WTC11 (cell line): ENCODE data around the gene ZBTB39. TPM values are rescaled to one million over a fixed set of nuclear protein-coding genes. Genes with fewer than 3 reads are reported as not detected.
A peak's percentile ranks its signal among the peaks of the same experiment; 100 is the strongest.

Source experiments
- ATAC-seq: fragments of 200-7000 bp; cut with Tn5 transposase; 2 replicates; pipeline ENCODE4 v1.10.0; 2021; ENCODE audit warnings: mild to moderate bottlenecking, moderate library complexity
- CTCF ChIA-PET: fragments of 300-600 bp; sonication (Branson Sonifier 250); formaldehyde crosslinking; loops from one replicate; lab custom pipeline; 2021; ENCODE audit warnings: antibody characterized with exemption; lab: Charles Lee
- POLR2A ChIA-PET: fragments of 350-600 bp; sonication (Branson Sonifier 250); formaldehyde crosslinking; loops from one replicate; lab custom pipeline; 2021; ENCODE audit warnings: antibody characterized with exemption; lab: Charles Lee
- DNase-seq: peaks from one replicate; pipeline ENCODE4 v3.0.0; 2021; ENCODE audit warnings: low spot score
- H3K27ac Mint-ChIP-seq: 2 replicates; pipeline ENCODE4 v1.8.0; 2021; ENCODE audit warnings: mixed read lengths
- H3K27me3 Mint-ChIP-seq: 2 replicates; pipeline ENCODE4 v1.8.0; 2021; ENCODE audit warnings: low read depth, mild to moderate bottlenecking, moderate library complexity, mixed read lengths
- H3K36me3 Mint-ChIP-seq: 2 replicates; pipeline ENCODE4 v1.8.0; 2021; ENCODE audit warnings: mixed read lengths
- H3K4me1 Mint-ChIP-seq: 2 replicates; pipeline ENCODE4 v1.8.0; 2022; ENCODE audit warnings: mixed read lengths
- H3K4me3 Mint-ChIP-seq: 2 replicates; pipeline ENCODE4 v1.8.0; 2021; ENCODE audit warnings: mild to moderate bottlenecking, moderate library complexity, mixed read lengths
- H3K9me3 Mint-ChIP-seq: 2 replicates; pipeline ENCODE4 v1.8.0; 2021; ENCODE audit warnings: mixed read lengths
- AR ChIP-seq: fragments of 250-450 bp; sonication (Bioruptor Pico); IDR thresholded peaks from 2 replicates; pipeline ENCODE4 v1.9.0; 2021; ENCODE audit warnings: mild to moderate bottlenecking
- CBFB ChIP-seq: sonication (generic); formaldehyde crosslinking; IDR thresholded peaks from 2 replicates; pipeline ENCODE4 v1.8.1; 2022; ENCODE audit warnings: mild to moderate bottlenecking, low read depth, missing genetic modification reagents
- CDX4 ChIP-seq: fragments of 250-450 bp; sonication (Bioruptor Pico); IDR thresholded peaks from 2 replicates; pipeline ENCODE4 v1.9.0; 2021; ENCODE audit warnings: moderate library complexity, mild to moderate bottlenecking, inconsistent platforms, borderline replicate concordance
- CREM ChIP-seq: sonication (generic); formaldehyde crosslinking; IDR thresholded peaks from 2 replicates; pipeline ENCODE4 v1.8.1; 2022; ENCODE audit warnings: mild to moderate bottlenecking, missing genetic modification reagents, moderate library complexity
- CTCF ChIP-seq: fragments of 200-600 bp; IDR thresholded peaks from 2 replicates; pipeline ENCODE4 v1.8.0; 2022; ENCODE audit warnings: antibody characterized with exemption
- EMX1 ChIP-seq: fragments of 250-450 bp; sonication (Bioruptor Pico); IDR thresholded peaks from 2 replicates; pipeline ENCODE4 v1.8.0; 2021; ENCODE audit warnings: mild to moderate bottlenecking
- ETV6 ChIP-seq: sonication (generic); formaldehyde crosslinking; IDR thresholded peaks from 2 replicates; pipeline ENCODE4 v1.8.1; 2022; ENCODE audit warnings: mild to moderate bottlenecking, missing genetic modification reagents
- FOXK1 ChIP-seq: sonication (generic); formaldehyde crosslinking; IDR thresholded peaks from 2 replicates; pipeline ENCODE4 v1.8.0; 2022; ENCODE audit warnings: mild to moderate bottlenecking, moderate library complexity, missing genetic modification reagents
- GRHL2 ChIP-seq: fragments of 250-450 bp; sonication (Bioruptor Pico); IDR thresholded peaks from 2 replicates; pipeline ENCODE4 v1.8.0; 2022; ENCODE audit warnings: mild to moderate bottlenecking, moderate library complexity; ENCODE audit not compliant: insufficient replicate concordance, severe bottlenecking
- GTF2I ChIP-seq: fragments of 250-450 bp; sonication (Bioruptor Pico); conservative IDR thresholded peaks from 2 replicates; pipeline ENCODE4 v1.4.0; 2021; ENCODE audit warnings: mild to moderate bottlenecking
- IRF2 ChIP-seq: sonication (generic); formaldehyde crosslinking; IDR thresholded peaks from 2 replicates; pipeline ENCODE4 v1.8.0; 2022; ENCODE audit warnings: low read depth, missing genetic modification reagents, borderline replicate concordance
- JAZF1 ChIP-seq: fragments of 250-450 bp; sonication (Bioruptor Pico); IDR thresholded peaks from 2 replicates; pipeline ENCODE4 v1.9.0; 2021; ENCODE audit warnings: moderate library complexity, mild to moderate bottlenecking, inconsistent platforms
- JUN ChIP-seq: sonication (generic); formaldehyde crosslinking; IDR thresholded peaks from 2 replicates; pipeline ENCODE4 v1.8.0; 2023; ENCODE audit warnings: mild to moderate bottlenecking, missing genetic modification reagents
- MAX ChIP-seq: sonication (generic); formaldehyde crosslinking; IDR thresholded peaks from 2 replicates; pipeline ENCODE4 v1.8.0; 2022; ENCODE audit warnings: mild to moderate bottlenecking, missing genetic modification reagents
- NFYB ChIP-seq: sonication (generic); formaldehyde crosslinking; conservative IDR thresholded peaks from 2 replicates; pipeline ENCODE4 v1.8.0; 2022; ENCODE audit warnings: low read depth, missing genetic modification reagents
- NR2C2 ChIP-seq: sonication (generic); formaldehyde crosslinking; IDR thresholded peaks from 2 replicates; pipeline ENCODE4 v1.8.0; 2022; ENCODE audit warnings: mild to moderate bottlenecking, missing genetic modification reagents
- NR3C1 ChIP-seq: sonication (generic); formaldehyde crosslinking; conservative IDR thresholded peaks from 2 replicates; pipeline ENCODE4 v1.8.1; 2023; ENCODE audit warnings: low read depth, mild to moderate bottlenecking, missing genetic modification reagents
- OVOL2 ChIP-seq: fragments of 250-450 bp; sonication (Bioruptor Pico); IDR thresholded peaks from 2 replicates; pipeline ENCODE4 v1.9.0; 2021; ENCODE audit warnings: mild to moderate bottlenecking, borderline replicate concordance
- PRDM15 ChIP-seq: sonication (generic); formaldehyde crosslinking; IDR thresholded peaks from 2 replicates; pipeline ENCODE4 v1.8.0; 2022; ENCODE audit warnings: missing genetic modification reagents
- PRRX2 ChIP-seq: fragments of 250-450 bp; sonication (Bioruptor Pico); IDR thresholded peaks from 2 replicates; pipeline ENCODE4 v1.8.0; 2021; ENCODE audit warnings: mild to moderate bottlenecking
- RORB ChIP-seq: fragments of 250-450 bp; sonication (Bioruptor Pico); IDR thresholded peaks from 2 replicates; pipeline ENCODE4 v1.9.0; 2021; ENCODE audit warnings: mild to moderate bottlenecking
- SMAD4 ChIP-seq: sonication (generic); formaldehyde crosslinking; IDR thresholded peaks from 2 replicates; pipeline ENCODE4 v1.8.0; 2022; ENCODE audit warnings: mild to moderate bottlenecking, missing genetic modification reagents
- TP53 ChIP-seq: sonication (generic); formaldehyde crosslinking; IDR thresholded peaks from 2 replicates; pipeline ENCODE4 v1.8.1; 2023; ENCODE audit warnings: mild to moderate bottlenecking, missing genetic modification reagents
- ZBTB21 ChIP-seq: sonication (generic); formaldehyde crosslinking; IDR thresholded peaks from 2 replicates; pipeline ENCODE4 v1.8.1; 2023; ENCODE audit warnings: mild to moderate bottlenecking, missing genetic modification reagents, borderline replicate concordance
- ZNF423 ChIP-seq: fragments of 250-450 bp; sonication (Bioruptor Pico); IDR thresholded peaks from 2 replicates; pipeline ENCODE4 v2.1.2; 2022; ENCODE audit warnings: mild to moderate bottlenecking, moderate library complexity
- total RNA-seq: library from RNA; stranded (reverse); gene quantifications from 3 replicates; pipeline ENCODE4 v1.2.3, GENCODE V29; 2021

Gene ZBTB39
- total RNA-seq, 1 experiment from 2014 or later: 20.2 TPM

GRCh38 chr12:56988207-56988739 lies 18.1 kb downstream of the ZBTB39 start:
- ChIA-PET CTCF (interaction anchor here (0.5 to 3.4 kb wide), 53 partner anchors 9 to 475 kb away, joined by 3 to 64 read pairs (median 4); partner anchors contain the start of genes HSD17B6, LRP1, NEMP1 and PRIM1), POLR2A (interaction anchor here (0.5 to 1.1 kb wide), 2 partner anchors 121 to 237 kb away, joined by 3 read pairs; no protein-coding TSS in a partner anchor)
- no peak overlapping the region for H3K4me3 Mint-ChIP-seq
- no peaks in the 10 kb centered on the region for H3K9me3 Mint-ChIP-seq
- H3K27me3 Mint-ChIP-seq: no peaks in the 10 kb centered on the region; the same call in 1 of the 2 replicates
- no peak for TF ChIP-seq SMAD4 (CRISPR knock-in tag)
- TF ChIP-seq AR (CRISPR knock-in tag): no peak
- no peak for TF ChIP-seq NFYB (CRISPR knock-in tag)
- TF ChIP-seq EMX1: no peak
- no peak for TF ChIP-seq JUN
- TF ChIP-seq GRHL2 (CRISPR knock-in tag): no peak
- no peak for TF ChIP-seq NR3C1
- TF ChIP-seq CREM (CRISPR knock-in tag): no peak
- TF ChIP-seq NR2C2 (CRISPR knock-in tag): no peak
- TF ChIP-seq PRRX2 (CRISPR knock-in tag): no peak
- TF ChIP-seq OVOL2: no peak
- TF ChIP-seq GTF2I: no peak
- no peaks in the 10 kb centered on the region for H3K36me3 Mint-ChIP-seq
- H3K27ac Mint-ChIP-seq: no peak overlapping the region
- DNase-seq: no peak
- peaks cover 17% of the 10 kb centered on the region for H3K4me1 Mint-ChIP-seq
- peak; percentile 22 for ATAC-seq

GRCh38 chr12:56987551-56988053 lies 18.7 kb downstream of the ZBTB39 start:
- ATAC-seq (peak; percentile 96), DNase-seq (peak; percentile 90)
- TF ChIP-seq JUN (no peak), EMX1 (no peak), SMAD4 (CRISPR knock-in tag) (no peak), JAZF1 (CRISPR knock-in tag) (no peak), TP53 (CRISPR knock-in tag) (no peak), OVOL2 (no peak), ZNF423 (CRISPR knock-in tag) (no peak), PRDM15 (CRISPR knock-in tag) (peak; percentile 74), MAX (CRISPR knock-in tag) (no peak), ZBTB21 (no peak), IRF2 (CRISPR knock-in tag) (no peak), CTCF (peak; percentile 96), RORB (CRISPR knock-in tag) (no peak), CBFB (CRISPR knock-in tag) (no peak), ETV6 (CRISPR knock-in tag) (no peak), FOXK1 (CRISPR knock-in tag) (no peak), CDX4 (no peak)
- Mint-ChIP-seq H3K4me3 (no peak overlapping the region), H3K4me1 (peaks cover 17% of the 10 kb centered on the region), H3K9me3 (no peaks in the 10 kb centered on the region), H3K27ac (no peak overlapping the region), H3K27me3 (no peaks in the 10 kb centered on the region; the same call in 1 of the 2 replicates), H3K36me3 (no peaks in the 10 kb centered on the region)
- ChIA-PET CTCF (interaction anchor here (0.5 to 3.4 kb wide), 50 partner anchors 8 to 476 kb away, joined by 3 to 64 read pairs (median 4); partner anchors contain the start of genes HSD17B6, LRP1, NEMP1 and PRIM1), POLR2A (no interaction called here)
